CD4-positive, alpha-beta T cell (primary cell): Measurements from ENCODE around the gene LGI4. TPM values are rescaled to one million over a fixed set of nuclear protein-coding genes. Genes with fewer than 3 reads are reported as not detected.

Source experiments
- ATAC-seq: fragments of 200-7000 bp; cut with Tn5 transposase; one replicate; pipeline ENCODE4 v1.10.0; 2022; ENCODE audit warnings: mild to moderate bottlenecking; ENCODE audit not compliant: poor library complexity
- CTCF ChIA-PET: fragments of 350-600 bp; sonication (Branson Sonifier 250); formaldehyde crosslinking; loops from one replicate; lab custom pipeline; 2021; ENCODE audit warnings: antibody characterized with exemption, inconsistent platforms; lab: Charles Lee
- POLR2A ChIA-PET: fragments of 350-600 bp; sonication (Branson Sonifier 250); formaldehyde crosslinking; loops from one replicate; lab custom pipeline; 2021; ENCODE audit warnings: antibody characterized with exemption, inconsistent platforms; lab: Charles Lee
- DNase-seq, 14 experiments: peaks; one replicate each; pipeline ENCODE4 v3.0.0-alpha.2; 2013 to 2020; ENCODE audit warnings: mixed read lengths in 2 of 14
- H3K27ac ChIP-seq, 2 donors: one replicate each; pipeline versions ENCODE4 v1.5.1 to v1.7.0; 2013; ENCODE audit warnings: low read length in 2 of 2, low read depth in 1 of 2, mild to moderate bottlenecking in 1 of 2
- H3K27me3 ChIP-seq, 2 experiments: 1 replicate in 1 of 2; 2 replicates in 1 of 2; pipeline versions ENCODE4 v1.6.1 to v1.7.0; 2013; ENCODE audit warnings: low read length in 2 of 2, control low read depth in 1 of 2, mild to moderate bottlenecking in 1 of 2, moderate library complexity in 1 of 2; ENCODE audit not compliant: insufficient read depth in 2 of 2, control insufficient read depth in 1 of 2
- H3K36me3 ChIP-seq: one replicate; pipeline ENCODE4 v1.6.1; 2013; ENCODE audit warnings: low read length, control low read depth; ENCODE audit not compliant: insufficient read depth
- H3K4me1 ChIP-seq: one replicate; pipeline ENCODE4 v1.6.1; 2013; ENCODE audit warnings: low read length, control low read depth; ENCODE audit not compliant: insufficient read depth
- H3K4me3 ChIP-seq: one replicate; pipeline ENCODE4 v1.5.1; 2013; ENCODE audit warnings: mild to moderate bottlenecking, low read length, moderate library complexity
- H3K9me3 ChIP-seq, 2 experiments: 1 replicate in 1 of 2; 2 replicates in 1 of 2; pipeline versions ENCODE4 v1.6.1 to v1.7.0; 2013; ENCODE audit warnings: low read length in 2 of 2, mild to moderate bottlenecking in 2 of 2, control low read depth in 1 of 2, moderate library complexity in 1 of 2; ENCODE audit not compliant: control insufficient read depth in 1 of 2, insufficient read depth in 1 of 2
- H3K27ac Mint-ChIP-seq: one replicate; pipeline ENCODE4 v1.8.0; 2020; ENCODE audit warnings: mixed read lengths
- H3K27me3 Mint-ChIP-seq: one replicate; pipeline ENCODE4 v1.8.0; 2021; ENCODE audit warnings: mixed read lengths
- H3K36me3 Mint-ChIP-seq: one replicate; pipeline ENCODE4 v1.8.0; 2021; ENCODE audit warnings: low read depth, mixed read lengths
- H3K4me1 Mint-ChIP-seq: one replicate; pipeline ENCODE4 v1.8.0; 2021; ENCODE audit warnings: low read depth, mixed read lengths
- H3K4me3 Mint-ChIP-seq: one replicate; pipeline ENCODE4 v1.8.0; 2020; ENCODE audit warnings: mild to moderate bottlenecking, mixed read lengths
- H3K9me3 Mint-ChIP-seq: one replicate; pipeline ENCODE4 v1.8.0; 2020; ENCODE audit warnings: mixed read lengths
- CTCF ChIP-seq: fragments of 200-600 bp; IDR thresholded peaks from one replicate; pipeline ENCODE4 v1.8.0; 2022; ENCODE audit warnings: antibody characterized with exemption, mild to moderate bottlenecking
- intact Hi-C, 2 experiments: fragments of 100-400 bp; cut with DNase I in 1 of 2; cut with micrococcal nuclease in 1 of 2; formaldehyde crosslinking; loops; one replicate each; pipeline versions ENCODE4 v1.15.1 to v1.9.0; 2023 to 2025; cut with DNase I, micrococcal nuclease
- total RNA-seq, 174 experiments: library from RNA in 2 of 174; stranded (reverse) in 2 of 174; gene quantifications; one replicate each; pipeline ENCODE4 v1.2.3 and lab custom pipeline; 2021 to 2026

The LGI4 gene
- total RNA-seq, 2 experiments from 2014 or later, result 0.69 to 0.70 TPM

- no peaks in the 10 kb centered on the region for H3K27me3 ChIP-seq
- no peak overlapping the region for H3K27ac ChIP-seq
- Mint-ChIP-seq H3K4me3 (no peak overlapping the region), H3K9me3 (no peaks in the 10 kb centered on the region), H3K27me3 (peaks cover 5% of the 10 kb centered on the region), H3K4me1 (no peaks in the 10 kb centered on the region), H3K36me3 (no peaks in the 10 kb centered on the region), H3K27ac (no peak overlapping the region)
- peaks cover 0 to 4% of the 10 kb centered on the region in 2 experiments for H3K9me3 ChIP-seq
- no peaks in the 10 kb centered on the region for H3K4me1 ChIP-seq
- no peaks in the 10 kb centered on the region for H3K36me3 ChIP-seq
- H3K4me3 ChIP-seq, result no peak overlapping the region
- ChIA-PET CTCF (no interaction called here), POLR2A (no interaction called here)
- no peak for DNase-seq
- ATAC-seq, result no peak
- intact Hi-C loops, result no loop called here
- no peak for TF ChIP-seq CTCF
Observed at GRCh38 chr19:35076026-35076370, 58.9 kb downstream of the LGI4 start.

GRCh38 chr19:35075202-35076025, 59.4 kb downstream of the LGI4 start:
- ATAC-seq (no peak), DNase-seq (no peak)
- intact Hi-C loops, result no loop called here
- Histone ChIP-seq H3K27ac (no peak overlapping the region), H3K9me3 (peaks cover 3 to 7% of the 10 kb centered on the region in 2 experiments), H3K4me3 (no peak overlapping the region), H3K4me1 (no peaks in the 10 kb centered on the region), H3K27me3 (peaks cover 0 to under 1% of the 10 kb centered on the region in 2 experiments), H3K36me3 (no peaks in the 10 kb centered on the region)
- Mint-ChIP-seq H3K9me3 (no peaks in the 10 kb centered on the region), H3K4me3 (no peak overlapping the region), H3K36me3 (no peaks in the 10 kb centered on the region), H3K27me3 (peaks cover 5% of the 10 kb centered on the region), H3K27ac (no peak overlapping the region), H3K4me1 (no peaks in the 10 kb centered on the region)
- TF ChIP-seq CTCF, result no peak
- ChIA-PET CTCF (no interaction called here), POLR2A (no interaction called here)

Other genes with a start within 250 kb of the LGI4 start
- 1 to 10 TPM in 1 of 2 experiments, under 1 TPM in 1; 0.84 to 1.1 TPM for gene ZNF30, start 208.2 kb downstream of the LGI4 start, total RNA-seq
- gene ZNF792, start 170.8 kb downstream of the LGI4 start, total RNA-seq, result 1 to 10 TPM; 6.8 to 8.9 TPM
- 100 to 1,000 TPM; 221 to 229 TPM for gene GRAMD1A, start 134.7 kb downstream of the LGI4 start, total RNA-seq
- 1 to 10 TPM; 1.4 to 2.3 TPM for gene SCN1B, start 104.6 kb downstream of the LGI4 start, total RNA-seq
- not detected for gene HPN, start 93.3 kb downstream of the LGI4 start, total RNA-seq
- gene FXYD3, start 19.2 kb downstream of the LGI4 start, total RNA-seq, result not detected
- gene FXYD1, start 3.8 kb upstream of the LGI4 start, total RNA-seq, result 1 to 10 TPM; 2.1 to 2.4 TPM
- 10 to 100 TPM; 15.3 to 15.6 TPM for gene FXYD7, start 8.2 kb upstream of the LGI4 start, total RNA-seq
- gene FXYD5, start 19.7 kb upstream of the LGI4 start, total RNA-seq, result 100 to 1,000 TPM; 587 to 615 TPM
- gene FAM187B, start 93.7 kb upstream of the LGI4 start, total RNA-seq, result not detected
- gene LSR, start 113.9 kb upstream of the LGI4 start, total RNA-seq, result 10 to 100 TPM; 45.0 to 47.9 TPM
- 100 to 1,000 TPM; 335 to 344 TPM for gene USF2, start 133.9 kb upstream of the LGI4 start, total RNA-seq
- gene HAMP, start 147.5 kb upstream of the LGI4 start, total RNA-seq, result 1 to 10 TPM; 1.5 to 1.6 TPM
- not detected for gene MAG, start 157.1 kb upstream of the LGI4 start, total RNA-seq
- under 1 TPM; 0.52 to 0.67 TPM for gene CD22, start 194.1 kb upstream of the LGI4 start, total RNA-seq
- not detected for gene FFAR1, start 212.8 kb upstream of the LGI4 start, total RNA-seq
- not detected for gene FFAR3, start 223.4 kb upstream of the LGI4 start, total RNA-seq
- under 1 TPM in 1 of 2 experiments, not detected in 1; 0.14 TPM for gene GPR42, start 236.0 kb upstream of the LGI4 start, total RNA-seq